CD4-positive, alpha-beta T cell (primary cell): ENCODE measurements around the gene C1QL2. TPM values are rescaled to one million over a fixed set of nuclear protein-coding genes. Genes with fewer than 3 reads are reported as not detected.
A peak's percentile ranks its signal among the peaks of the same experiment; 100 is the strongest.

Source experiments
- ATAC-seq: fragments of 200-7000 bp; cut with Tn5 transposase; one replicate; pipeline ENCODE4 v1.10.0; 2022; ENCODE audit warnings: mild to moderate bottlenecking; ENCODE audit not compliant: poor library complexity
- CTCF ChIA-PET: fragments of 350-600 bp; sonication (Branson Sonifier 250); formaldehyde crosslinking; loops from one replicate; lab custom pipeline; 2021; ENCODE audit warnings: antibody characterized with exemption, inconsistent platforms; lab: Charles Lee
- POLR2A ChIA-PET: fragments of 350-600 bp; sonication (Branson Sonifier 250); formaldehyde crosslinking; loops from one replicate; lab custom pipeline; 2021; ENCODE audit warnings: antibody characterized with exemption, inconsistent platforms; lab: Charles Lee
- DNase-seq, 14 experiments: peaks; one replicate each; pipeline ENCODE4 v3.0.0-alpha.2; 2013 to 2020; ENCODE audit warnings: mixed read lengths in 2 of 14
- H3K27ac ChIP-seq, 2 donors: one replicate each; pipeline versions ENCODE4 v1.5.1 to v1.7.0; 2013; ENCODE audit warnings: low read length in 2 of 2, low read depth in 1 of 2, mild to moderate bottlenecking in 1 of 2
- H3K27me3 ChIP-seq, 2 experiments: 1 replicate in 1 of 2; 2 replicates in 1 of 2; pipeline versions ENCODE4 v1.6.1 to v1.7.0; 2013; ENCODE audit warnings: low read length in 2 of 2, control low read depth in 1 of 2, mild to moderate bottlenecking in 1 of 2, moderate library complexity in 1 of 2; ENCODE audit not compliant: insufficient read depth in 2 of 2, control insufficient read depth in 1 of 2
- H3K36me3 ChIP-seq: one replicate; pipeline ENCODE4 v1.6.1; 2013; ENCODE audit warnings: low read length, control low read depth; ENCODE audit not compliant: insufficient read depth
- H3K4me1 ChIP-seq: one replicate; pipeline ENCODE4 v1.6.1; 2013; ENCODE audit warnings: low read length, control low read depth; ENCODE audit not compliant: insufficient read depth
- H3K4me3 ChIP-seq: one replicate; pipeline ENCODE4 v1.5.1; 2013; ENCODE audit warnings: mild to moderate bottlenecking, low read length, moderate library complexity
- H3K9me3 ChIP-seq, 2 experiments: 1 replicate in 1 of 2; 2 replicates in 1 of 2; pipeline versions ENCODE4 v1.6.1 to v1.7.0; 2013; ENCODE audit warnings: low read length in 2 of 2, mild to moderate bottlenecking in 2 of 2, control low read depth in 1 of 2, moderate library complexity in 1 of 2; ENCODE audit not compliant: control insufficient read depth in 1 of 2, insufficient read depth in 1 of 2
- H3K27ac Mint-ChIP-seq: one replicate; pipeline ENCODE4 v1.8.0; 2020; ENCODE audit warnings: mixed read lengths
- H3K27me3 Mint-ChIP-seq: one replicate; pipeline ENCODE4 v1.8.0; 2021; ENCODE audit warnings: mixed read lengths
- H3K36me3 Mint-ChIP-seq: one replicate; pipeline ENCODE4 v1.8.0; 2021; ENCODE audit warnings: low read depth, mixed read lengths
- H3K4me1 Mint-ChIP-seq: one replicate; pipeline ENCODE4 v1.8.0; 2021; ENCODE audit warnings: low read depth, mixed read lengths
- H3K4me3 Mint-ChIP-seq: one replicate; pipeline ENCODE4 v1.8.0; 2020; ENCODE audit warnings: mild to moderate bottlenecking, mixed read lengths
- H3K9me3 Mint-ChIP-seq: one replicate; pipeline ENCODE4 v1.8.0; 2020; ENCODE audit warnings: mixed read lengths
- CTCF ChIP-seq: fragments of 200-600 bp; IDR thresholded peaks from one replicate; pipeline ENCODE4 v1.8.0; 2022; ENCODE audit warnings: antibody characterized with exemption, mild to moderate bottlenecking
- intact Hi-C, 2 experiments: fragments of 100-400 bp; cut with DNase I in 1 of 2; cut with micrococcal nuclease in 1 of 2; formaldehyde crosslinking; loops; one replicate each; pipeline versions ENCODE4 v1.15.1 to v1.9.0; 2023 to 2025; cut with DNase I, micrococcal nuclease
- total RNA-seq, 174 experiments: library from RNA in 2 of 174; stranded (reverse) in 2 of 174; gene quantifications; one replicate each; pipeline ENCODE4 v1.2.3 and lab custom pipeline; 2021 to 2026

The C1QL2 gene
- total RNA-seq, 2 experiments from 2014 or later = not detected

- POLR2A ChIA-PET = interaction anchor here (1.5 kb wide), 1 partner anchor 294 kb away, joined by 4 read pairs; no protein-coding TSS in a partner anchor
Measured at GRCh38 chr2:119175517-119175916, 17.0 kb upstream of the C1QL2 start.

GRCh38 chr2:119174993-119175347 lies 16.4 kb upstream of the C1QL2 start:
- no peak for TF ChIP-seq CTCF
- H3K27me3 ChIP-seq = no peaks in the 10 kb centered on the region
- H3K36me3 Mint-ChIP-seq = no peaks in the 10 kb centered on the region
- H3K4me3 Mint-ChIP-seq = no peak overlapping the region
- DNase-seq (no peak), ATAC-seq (no peak)
- H3K4me1 ChIP-seq = peaks cover 2% of the 10 kb centered on the region
- H3K4me3 ChIP-seq = no peak overlapping the region
- H3K4me1 Mint-ChIP-seq = no peaks in the 10 kb centered on the region
- ChIA-PET CTCF (interaction anchor here (2.5 kb wide), 1 partner anchor 293 kb away, joined by 14 read pairs; no protein-coding TSS in a partner anchor), POLR2A (interaction anchor here (1.5 kb wide), 1 partner anchor 293 kb away, joined by 4 read pairs; no protein-coding TSS in a partner anchor)
- no peak overlapping the region for H3K27ac Mint-ChIP-seq
- no peaks in the 10 kb centered on the region for H3K9me3 Mint-ChIP-seq
- H3K27ac ChIP-seq = no peak overlapping the region
- intact Hi-C loops = loop anchor here (1.0 to 10.0 kb wide), 6 partner anchors 163 to 1130 kb away; no protein-coding TSS in a partner anchor
- no peaks in the 10 kb centered on the region for H3K9me3 ChIP-seq
- H3K36me3 ChIP-seq = no peaks in the 10 kb centered on the region
- H3K27me3 Mint-ChIP-seq = no peaks in the 10 kb centered on the region

More at GRCh38 chr2:119175517-119175916, 17.0 kb upstream of the C1QL2 start:
- DNase-seq = no peak
- Histone ChIP-seq H3K36me3 (no peaks in the 10 kb centered on the region), H3K27me3 (no peaks in the 10 kb centered on the region), H3K27ac (no peak overlapping the region), H3K4me3 (no peak overlapping the region), H3K9me3 (no peaks in the 10 kb centered on the region), H3K4me1 (peaks cover 2% of the 10 kb centered on the region)
- H3K36me3 Mint-ChIP-seq = no peaks in the 10 kb centered on the region
- no peak overlapping the region for H3K4me3 Mint-ChIP-seq
- no peak for TF ChIP-seq CTCF
- no peak for ATAC-seq
- no peak overlapping the region for H3K27ac Mint-ChIP-seq
- no peaks in the 10 kb centered on the region for H3K4me1 Mint-ChIP-seq
- H3K9me3 Mint-ChIP-seq = no peaks in the 10 kb centered on the region
- H3K27me3 Mint-ChIP-seq = no peaks in the 10 kb centered on the region
- CTCF ChIA-PET = interaction anchor here (2.5 kb wide), 1 partner anchor 293 kb away, joined by 14 read pairs; no protein-coding TSS in a partner anchor
- intact Hi-C loops = loop anchor here (1.0 to 10.0 kb wide), 4 partner anchors 293 to 1131 kb away; no protein-coding TSS in a partner anchor

GRCh38 chr2:119174216-119174992 lies 15.9 kb upstream of the C1QL2 start:
- Mint-ChIP-seq H3K36me3 (no peaks in the 10 kb centered on the region), H3K9me3 (no peaks in the 10 kb centered on the region), H3K4me1 (no peaks in the 10 kb centered on the region), H3K27ac (no peak overlapping the region), H3K4me3 (no peak overlapping the region), H3K27me3 (peaks cover under 1% of the 10 kb centered on the region)
- peak; percentile 22 to 69 (median 48) for DNase-seq
- TF ChIP-seq CTCF = peak; percentile 90
- Histone ChIP-seq H3K9me3 (no peaks in the 10 kb centered on the region), H3K4me3 (no peak overlapping the region), H3K27me3 (no peaks in the 10 kb centered on the region), H3K36me3 (no peaks in the 10 kb centered on the region), H3K4me1 (peaks cover 2% of the 10 kb centered on the region), H3K27ac (no peak overlapping the region)
- CTCF ChIA-PET = interaction anchor here (2.5 kb wide), 1 partner anchor 292 kb away, joined by 14 read pairs; no protein-coding TSS in a partner anchor
- peak; percentile 59 for ATAC-seq
- intact Hi-C loops = loop anchor here (1.0 to 10.0 kb wide), 6 partner anchors 162 to 1130 kb away; no protein-coding TSS in a partner anchor
- POLR2A ChIA-PET = interaction anchor here (1.5 kb wide), 1 partner anchor 293 kb away, joined by 4 read pairs; no protein-coding TSS in a partner anchor
